Transverse colon (tissue), 4 donors: Measurements from ENCODE around the gene MAST2.

Experiments used
- POLR2A ChIP-seq: fragments of 450-650 bp; IDR thresholded peaks from one replicate; pipeline ENCODE4 v1.6.1; 2016; ENCODE audit warnings: antibody characterized with exemption, mild to moderate bottlenecking, moderate library complexity
- POLR2AphosphoS5 ChIP-seq, 3 donors: sonication (generic); formaldehyde crosslinking; IDR thresholded peaks; one replicate each; pipeline ENCODE4 v1.6.1; 2016; ENCODE audit warnings: antibody characterized with exemption in 3 of 3
- TF ChIP-seq, protein P1 (sequence below), 5 experiments: fragments of 200-600 bp in 3 of 5; fragments of 450-650 bp in 2 of 5; sonication (generic) in 3 of 5; IDR thresholded peaks; 1 replicate in 2 of 5; 2 replicates in 3 of 5; pipeline ENCODE4 v1.5.1; 2016 to 2017; ENCODE audit warnings: antibody characterized with exemption in 5 of 5, inconsistent platforms in 3 of 5, mild to moderate bottlenecking in 2 of 5, moderate library complexity in 1 of 5

DNA sequence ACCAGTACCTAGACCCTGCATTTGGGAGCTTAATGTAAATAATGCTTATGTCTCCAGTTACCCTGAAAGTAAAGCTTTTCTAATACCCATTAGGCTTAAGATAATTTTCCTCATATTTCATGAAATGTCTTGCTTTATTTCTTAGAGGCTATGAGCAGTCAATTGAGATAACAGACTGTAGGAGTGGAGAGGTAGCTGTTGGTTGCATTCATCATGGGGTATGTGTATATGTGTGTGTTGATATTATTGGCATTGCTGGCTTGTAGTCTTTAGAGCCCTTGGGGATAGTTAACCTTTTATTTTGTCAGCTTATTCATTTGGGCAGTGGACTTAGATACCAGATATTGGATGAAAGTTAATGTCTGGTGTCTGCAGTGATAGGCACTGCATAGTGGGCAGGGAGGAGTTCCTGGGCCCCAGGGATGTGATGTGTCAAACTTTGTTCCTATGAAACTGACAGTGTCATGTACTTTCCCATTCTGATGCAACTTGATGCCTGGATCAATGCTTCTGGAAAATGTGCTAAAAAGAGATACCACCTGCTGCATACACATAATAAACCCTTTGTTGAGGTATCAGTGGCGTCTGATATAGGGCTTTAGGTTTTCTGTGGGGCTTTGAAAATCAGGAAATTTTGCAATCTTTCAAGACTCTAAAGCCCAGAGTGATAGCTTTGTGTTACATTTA, 83.9 kb downstream of the MAST2 start:
- no peak for TF ChIP-seq POLR2A
- TF ChIP-seq POLR2AphosphoS5 (IDR thresholded peaks at IDR 0.05), result no peak
- TF ChIP-seq, protein P1, sequence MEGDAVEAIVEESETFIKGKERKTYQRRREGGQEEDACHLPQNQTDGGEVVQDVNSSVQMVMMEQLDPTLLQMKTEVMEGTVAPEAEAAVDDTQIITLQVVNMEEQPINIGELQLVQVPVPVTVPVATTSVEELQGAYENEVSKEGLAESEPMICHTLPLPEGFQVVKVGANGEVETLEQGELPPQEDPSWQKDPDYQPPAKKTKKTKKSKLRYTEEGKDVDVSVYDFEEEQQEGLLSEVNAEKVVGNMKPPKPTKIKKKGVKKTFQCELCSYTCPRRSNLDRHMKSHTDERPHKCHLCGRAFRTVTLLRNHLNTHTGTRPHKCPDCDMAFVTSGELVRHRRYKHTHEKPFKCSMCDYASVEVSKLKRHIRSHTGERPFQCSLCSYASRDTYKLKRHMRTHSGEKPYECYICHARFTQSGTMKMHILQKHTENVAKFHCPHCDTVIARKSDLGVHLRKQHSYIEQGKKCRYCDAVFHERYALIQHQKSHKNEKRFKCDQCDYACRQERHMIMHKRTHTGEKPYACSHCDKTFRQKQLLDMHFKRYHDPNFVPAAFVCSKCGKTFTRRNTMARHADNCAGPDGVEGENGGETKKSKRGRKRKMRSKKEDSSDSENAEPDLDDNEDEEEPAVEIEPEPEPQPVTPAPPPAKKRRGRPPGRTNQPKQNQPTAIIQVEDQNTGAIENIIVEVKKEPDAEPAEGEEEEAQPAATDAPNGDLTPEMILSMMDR (IDR thresholded peaks at IDR 0.05), result no peak
